Activated CD4-positive, alpha-beta T cell treated with anti-CD3 and anti-CD28 coated beads, Interleukin-2, Interleukin-4, amounts not matched to agents 100 ng/mL and 50 ng/mL, durations not matched to agents 16 hours and 8 hours (primary cell): ENCODE data around the gene SORCS2.

Experiments used
- DNase-seq: peaks from one replicate; pipeline ENCODE4 v3.0.0-alpha.2; 2020; ENCODE audit warnings: low spot score

Gene SORCS2

DNA sequence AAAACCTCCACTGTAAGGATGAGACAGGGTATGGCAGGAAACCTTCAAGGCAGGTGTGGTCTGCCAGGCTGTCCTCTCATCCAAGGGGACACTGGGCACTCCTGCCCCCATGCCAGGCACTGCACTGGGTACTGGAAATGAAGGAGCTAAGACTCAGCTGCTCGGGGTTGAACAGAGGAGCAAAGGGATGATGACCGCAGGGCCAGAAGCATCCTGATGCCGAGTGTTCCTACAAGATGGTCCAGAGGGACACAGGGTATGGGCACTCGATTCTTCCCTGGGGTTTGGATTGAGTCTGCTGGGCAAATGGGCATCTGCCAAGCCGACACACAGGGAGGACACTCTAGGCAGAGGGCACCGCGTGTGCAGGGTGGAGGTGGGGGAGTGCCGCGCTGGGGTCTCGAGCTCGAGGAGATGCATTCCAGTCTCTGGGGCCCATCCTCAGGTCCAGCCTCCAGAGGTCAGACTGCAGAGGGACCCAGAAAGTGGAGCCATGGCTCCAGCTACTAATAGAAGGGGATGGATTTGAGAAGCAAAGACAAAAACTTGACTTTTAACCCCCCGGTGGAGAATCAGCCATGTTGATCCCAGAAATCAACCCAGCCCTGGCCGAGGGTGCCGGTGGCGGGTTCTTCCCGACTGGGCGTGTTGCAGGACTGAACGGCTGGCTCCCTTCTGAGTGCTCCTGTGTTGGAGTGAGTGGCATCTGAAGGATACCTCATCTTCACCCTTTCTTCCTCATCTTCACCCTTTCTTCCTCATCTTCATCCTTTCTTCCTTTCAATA lies 500.3 kb downstream of the SORCS2 start:
- no peak for DNase-seq

DNA sequence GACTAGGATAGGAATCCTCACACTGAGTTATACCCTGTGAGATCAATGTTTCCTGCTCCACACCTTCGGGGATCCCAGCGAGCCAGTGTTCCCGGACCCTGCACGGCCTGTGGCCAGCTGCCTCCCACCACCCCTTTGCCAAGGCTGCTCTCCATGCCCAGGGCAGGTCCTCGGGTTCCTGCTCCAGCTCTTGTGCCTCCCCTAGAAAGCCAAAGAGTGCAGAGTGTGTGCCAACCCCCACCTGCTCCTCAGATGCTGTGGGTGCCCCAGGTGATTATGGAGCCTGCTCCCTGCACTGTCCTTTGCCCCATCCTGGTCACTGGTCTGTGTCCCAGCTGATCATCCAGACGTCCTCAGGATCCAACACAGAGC lies 500.9 kb downstream of the SORCS2 start:
- DNase-seq: no peak

DNA sequence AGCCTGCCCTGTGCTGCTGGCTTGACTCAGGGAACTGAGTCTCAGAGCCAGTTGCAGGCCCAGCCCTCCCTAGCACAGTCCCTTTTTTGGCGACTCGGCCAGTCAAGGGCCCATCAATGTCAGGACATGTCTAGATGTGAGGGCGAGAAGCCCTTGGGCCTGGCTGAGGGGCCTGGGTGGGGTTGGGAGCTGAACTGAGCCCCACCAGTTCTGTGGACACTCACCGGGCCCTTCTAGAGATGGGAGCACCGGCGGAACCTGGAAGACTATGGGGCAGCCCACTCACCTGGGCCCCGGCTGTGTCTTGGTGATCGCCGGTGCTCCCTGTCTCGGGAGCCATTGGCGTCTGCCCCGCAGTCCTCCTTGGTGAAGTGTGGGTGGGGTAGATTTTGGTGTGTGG lies 501.4 kb downstream of the SORCS2 start:
- DNase-seq: no peak

DNA sequence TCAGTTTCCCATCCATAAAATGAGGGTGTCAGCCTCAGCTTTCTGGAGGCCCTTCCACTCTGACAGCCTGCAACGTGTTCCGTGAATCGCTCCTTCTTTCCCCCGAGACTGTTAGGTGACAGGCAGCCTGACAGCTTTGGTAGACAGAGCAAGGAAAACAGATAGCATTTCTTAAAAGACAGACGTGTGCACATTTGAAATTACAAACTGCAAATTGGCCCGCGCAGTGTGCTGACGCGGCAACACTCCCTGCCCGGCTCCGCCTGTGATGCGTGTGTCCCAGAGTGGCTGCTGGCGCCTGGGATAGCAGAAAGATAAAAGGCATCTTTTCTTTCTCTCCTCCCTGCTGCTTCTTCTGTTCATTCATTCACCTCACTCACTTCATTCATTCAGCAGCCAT lies 502.0 kb downstream of the SORCS2 start:
- no peak for DNase-seq

DNA sequence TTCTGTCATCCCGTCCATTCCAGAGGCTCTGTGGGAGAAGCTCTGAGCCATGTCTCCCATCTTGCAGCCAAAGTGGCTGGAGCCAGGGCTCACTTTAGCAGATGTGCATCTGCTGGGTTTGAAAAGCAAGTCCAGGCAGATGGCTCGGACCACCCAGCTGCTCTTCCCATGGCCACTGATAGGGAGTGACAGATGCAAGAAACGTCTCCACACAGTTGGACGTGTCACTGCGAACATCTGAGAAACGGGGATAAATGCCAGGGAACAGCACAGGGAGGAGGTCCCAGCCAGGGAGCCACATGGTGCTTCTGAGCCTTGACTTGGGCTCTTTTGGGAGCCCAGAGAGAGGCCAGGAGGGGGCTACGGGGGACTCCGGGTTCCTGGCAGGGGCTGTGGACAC lies 505.0 kb downstream of the SORCS2 start:
- DNase-seq: no peak

DNA sequence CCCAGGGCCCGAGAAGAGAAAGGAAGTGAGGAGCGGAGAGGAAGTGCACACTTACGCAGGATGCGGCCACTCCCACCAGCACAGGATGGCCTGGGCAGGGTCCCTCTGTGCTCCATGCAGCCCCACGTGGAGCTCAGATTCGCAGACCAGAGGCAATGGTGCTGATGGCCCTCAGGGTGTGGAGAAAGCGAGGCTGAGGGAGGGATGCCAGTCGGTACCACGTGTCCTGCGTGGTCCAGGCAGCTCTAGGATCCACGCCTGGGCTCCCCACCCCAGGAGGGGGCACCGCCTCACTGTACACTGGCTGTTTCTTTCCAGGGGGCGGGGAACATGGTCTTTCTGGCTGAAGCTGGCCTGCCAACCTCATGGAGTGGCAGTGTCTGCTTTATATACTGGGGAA lies 505.5 kb downstream of the SORCS2 start:
- no peak for DNase-seq

DNA sequence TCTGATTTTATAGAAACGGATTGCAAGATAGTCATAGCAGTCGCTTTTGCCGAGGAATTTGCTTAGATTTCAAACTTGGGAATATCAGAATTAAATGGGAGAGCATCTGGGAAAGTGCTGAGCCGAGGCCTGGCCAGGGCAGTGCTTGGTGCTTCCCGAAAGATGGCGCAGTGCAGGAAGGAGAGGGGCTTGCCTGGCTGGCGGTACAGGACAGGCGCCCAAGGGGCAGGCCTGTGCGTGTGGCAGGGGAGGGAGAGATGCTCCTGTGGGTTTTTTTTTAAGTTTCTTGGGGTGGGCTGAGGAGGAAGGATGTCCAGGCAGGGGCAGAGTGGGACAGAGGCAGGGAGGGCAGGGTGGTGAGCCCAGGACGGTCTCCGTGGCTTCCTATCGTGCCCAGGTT lies 506.2 kb downstream of the SORCS2 start:
- DNase-seq: no peak

DNA sequence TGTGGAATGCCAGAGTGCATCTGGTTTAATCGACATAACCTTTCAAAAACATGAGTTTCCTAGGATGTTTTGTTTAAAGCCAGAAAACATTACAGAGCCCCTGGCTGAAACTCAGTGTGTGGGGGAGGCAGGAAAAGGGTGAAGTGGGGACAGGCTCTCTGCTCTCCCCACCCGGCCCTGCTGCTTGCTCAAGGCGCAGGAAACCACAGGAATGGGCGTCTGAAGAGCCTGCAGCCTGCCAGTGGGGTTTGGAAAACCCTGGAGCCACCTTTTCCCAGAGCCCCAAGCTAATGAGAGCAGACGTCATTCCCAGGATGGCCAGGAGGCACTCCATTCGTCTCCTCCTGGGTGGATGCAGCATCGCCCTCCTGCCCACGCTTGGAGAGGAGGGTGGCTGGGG lies 506.7 kb downstream of the SORCS2 start:
- no peak for DNase-seq

DNA sequence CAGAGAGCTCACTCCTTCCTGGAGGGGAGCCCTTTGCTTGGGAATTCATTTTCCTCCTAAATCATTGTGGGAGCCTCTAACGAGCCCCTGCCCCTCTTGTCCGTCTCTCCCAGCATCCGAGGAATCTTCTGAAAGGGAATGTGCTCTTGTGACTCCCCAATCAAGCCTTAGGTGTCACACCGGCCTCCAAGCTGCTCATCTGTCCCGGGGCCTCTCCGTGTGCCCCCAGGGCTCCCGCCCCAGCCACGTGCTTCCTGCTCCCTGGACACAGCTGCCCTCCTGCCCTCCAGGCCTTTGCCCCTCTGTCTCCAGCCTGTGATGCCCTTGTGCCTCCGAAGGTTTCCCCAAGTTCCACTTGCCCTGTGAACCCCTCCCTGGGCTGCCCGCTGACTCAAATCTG lies 507.5 kb downstream of the SORCS2 start:
- DNase-seq: no peak

DNA sequence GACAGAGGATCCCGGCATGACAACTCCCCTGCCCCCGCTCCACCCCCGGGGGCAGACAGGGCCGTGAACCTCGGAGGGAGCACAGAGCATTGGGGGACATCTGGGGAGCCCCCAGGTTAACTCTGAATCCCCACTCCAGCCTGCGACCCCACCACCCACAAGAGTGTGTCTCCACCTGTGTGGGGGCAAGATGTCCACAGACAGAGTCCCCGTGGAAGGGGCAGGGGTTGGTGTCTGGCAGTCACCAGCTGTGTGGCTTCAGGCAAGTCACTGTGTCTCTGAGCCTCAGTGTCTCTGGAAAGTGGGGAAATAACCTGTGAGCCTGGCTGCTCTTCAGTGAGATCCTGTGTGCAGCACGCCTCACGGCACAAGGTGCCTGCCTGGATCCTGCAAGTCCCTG lies 508.3 kb downstream of the SORCS2 start:
- DNase-seq: no peak

DNA sequence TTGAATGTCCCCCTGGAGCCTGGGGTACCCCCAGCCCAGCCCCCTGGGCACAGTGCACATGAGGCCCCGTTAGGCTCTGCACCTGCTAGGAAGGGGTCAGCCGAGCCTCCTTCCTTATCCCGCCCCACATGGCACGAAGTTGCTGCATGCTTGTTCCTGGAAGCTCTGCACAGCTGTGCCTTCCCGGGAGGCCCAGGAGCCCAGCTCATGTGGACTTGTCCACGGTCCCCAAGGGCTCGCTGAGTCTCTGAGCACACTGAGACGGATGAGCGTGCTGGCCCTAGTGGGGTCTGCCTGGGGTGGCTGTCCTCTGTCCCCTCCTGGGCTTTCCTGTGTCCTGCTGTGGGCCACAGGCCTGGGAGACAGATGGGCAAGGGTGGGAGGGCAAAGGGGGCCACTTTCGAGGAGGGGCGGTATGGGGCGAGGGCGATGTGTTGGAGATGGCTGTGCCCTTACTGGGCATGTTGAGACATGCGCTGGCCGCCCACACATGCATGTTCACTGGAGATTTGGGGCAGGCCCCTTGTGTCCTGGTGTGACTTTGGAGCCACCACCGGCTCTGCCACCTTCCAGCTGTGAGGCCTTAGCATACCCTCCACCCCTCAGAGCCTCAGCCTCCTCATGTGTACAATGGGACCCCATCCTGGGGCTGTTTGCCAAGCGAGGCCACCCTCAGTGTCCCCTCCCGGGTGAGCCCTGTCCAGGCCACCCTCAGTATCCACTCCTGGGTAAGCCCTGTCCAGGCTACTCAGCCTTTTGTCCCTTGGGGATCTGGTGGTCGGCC lies 509.7 kb downstream of the SORCS2 start:
- DNase-seq: no peak

DNA sequence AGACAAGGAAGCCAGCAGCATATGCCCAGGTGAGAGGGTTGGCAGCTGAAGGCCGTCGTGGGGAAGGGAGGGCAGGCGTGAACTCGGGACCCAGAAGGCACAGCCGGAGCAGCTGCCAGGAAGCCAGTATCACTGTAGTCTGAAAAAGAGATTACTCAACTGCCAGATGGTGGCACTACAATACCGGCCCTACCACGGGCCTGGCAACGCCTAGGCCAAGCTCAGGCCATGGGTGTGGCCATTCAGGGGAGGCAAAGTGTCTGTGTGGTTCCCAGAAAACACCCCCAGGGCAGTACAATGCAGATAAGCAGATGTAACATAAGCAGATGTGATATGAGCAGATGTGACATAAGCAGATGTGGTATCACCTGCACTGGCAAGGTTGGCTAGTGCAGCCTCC lies 511.4 kb downstream of the SORCS2 start:
- no peak for DNase-seq

DNA sequence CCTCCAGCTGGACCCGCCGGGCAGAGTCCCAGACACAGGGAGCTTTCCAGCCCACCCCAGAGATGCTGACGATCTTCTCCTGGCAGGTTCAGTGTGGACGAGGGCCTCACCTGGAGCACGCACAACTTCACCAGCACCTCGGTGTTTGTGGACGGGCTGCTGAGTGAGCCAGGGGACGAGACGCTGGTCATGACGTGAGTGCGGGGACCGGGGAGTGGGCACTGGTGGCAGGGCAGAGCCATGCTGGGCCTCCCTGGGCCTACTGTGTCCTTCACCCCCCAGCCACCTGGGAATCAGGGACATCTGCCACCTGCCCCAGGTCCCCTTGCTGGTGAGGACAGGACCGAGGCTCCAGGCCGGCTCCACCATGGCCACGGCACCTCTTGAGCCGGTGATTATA lies 511.8 kb downstream of the SORCS2 start:
- DNase-seq: no peak

DNA sequence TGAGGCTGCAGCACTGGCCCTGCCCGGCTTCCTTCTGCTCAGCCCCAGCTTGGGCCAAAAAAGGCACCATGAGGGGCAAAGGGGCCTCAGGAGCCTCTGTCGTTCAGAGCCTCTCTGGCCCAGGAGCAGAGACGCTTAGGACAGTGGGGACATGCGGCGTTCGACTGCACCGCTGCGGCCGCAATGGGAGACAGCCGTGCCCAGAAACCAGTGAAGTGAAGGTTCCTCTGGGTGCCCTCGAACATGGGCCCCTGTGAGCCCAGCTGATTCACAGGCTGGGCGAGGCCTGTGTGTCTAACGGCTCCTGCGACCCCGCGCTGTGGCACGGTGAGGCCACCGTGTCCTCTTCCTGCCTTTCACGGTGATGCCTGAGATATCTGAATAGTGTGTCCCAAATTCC lies 512.3 kb downstream of the SORCS2 start:
- no peak for DNase-seq

DNA sequence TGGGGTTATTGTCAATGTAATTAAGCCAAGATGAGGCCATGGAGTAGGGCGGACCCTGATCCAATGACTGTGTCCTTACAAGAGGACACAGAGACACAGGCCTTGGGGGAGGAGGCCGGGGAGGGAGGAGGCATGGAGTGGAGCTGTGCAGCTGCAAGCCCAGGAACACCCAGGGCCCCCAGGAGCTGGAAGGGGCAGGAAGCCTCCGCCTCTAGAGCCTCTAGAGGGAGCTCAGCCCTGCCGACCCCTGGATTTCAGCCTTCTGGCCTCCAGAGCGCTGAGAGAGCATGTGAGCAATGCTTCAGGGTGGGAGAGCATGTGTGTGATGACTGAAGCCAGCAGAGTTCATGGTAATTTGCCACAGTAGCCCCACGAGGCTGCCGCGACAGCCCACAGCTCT lies 512.7 kb downstream of the SORCS2 start:
- no peak for DNase-seq

DNA sequence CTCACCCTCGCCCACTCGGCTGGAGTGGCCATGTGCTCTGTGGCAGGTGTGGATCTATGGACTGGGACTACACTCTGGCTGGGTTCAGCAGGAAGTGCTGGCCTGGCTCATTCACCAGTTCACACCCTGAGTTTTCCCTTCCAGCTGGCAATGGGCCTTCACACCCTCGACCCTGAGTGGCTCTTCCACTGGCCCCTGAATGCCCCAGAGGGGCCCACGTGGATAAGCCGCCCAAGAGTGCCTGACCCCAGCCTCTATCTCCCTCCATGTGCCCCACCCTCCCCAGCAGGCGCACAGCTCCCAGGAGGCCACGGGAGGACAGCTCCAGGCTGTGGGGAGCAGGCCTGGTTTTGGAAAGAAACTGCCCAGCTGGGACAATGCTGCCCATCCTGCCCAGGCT lies 513.3 kb downstream of the SORCS2 start:
- no peak for DNase-seq

DNA sequence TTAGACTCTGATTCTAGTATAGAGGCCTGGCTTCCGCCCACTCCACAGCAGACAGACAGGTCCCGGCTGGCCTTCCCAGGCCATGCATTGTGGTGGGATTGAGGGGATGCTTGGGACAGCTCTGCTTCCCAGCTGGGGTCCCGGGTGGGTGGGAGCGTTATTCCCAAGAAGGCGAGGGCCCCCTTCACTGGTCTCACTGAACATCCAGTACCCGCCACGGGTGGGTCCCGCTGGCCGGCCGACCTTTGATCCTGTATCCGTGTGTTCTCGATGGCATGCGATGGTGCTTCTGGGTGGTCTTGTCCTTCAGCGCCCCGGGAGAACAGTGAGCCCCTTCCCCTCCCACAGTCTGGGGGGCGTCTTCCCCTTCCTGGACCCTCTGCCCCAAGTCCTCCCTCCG lies 515.9 kb downstream of the SORCS2 start:
- no peak for DNase-seq

DNA sequence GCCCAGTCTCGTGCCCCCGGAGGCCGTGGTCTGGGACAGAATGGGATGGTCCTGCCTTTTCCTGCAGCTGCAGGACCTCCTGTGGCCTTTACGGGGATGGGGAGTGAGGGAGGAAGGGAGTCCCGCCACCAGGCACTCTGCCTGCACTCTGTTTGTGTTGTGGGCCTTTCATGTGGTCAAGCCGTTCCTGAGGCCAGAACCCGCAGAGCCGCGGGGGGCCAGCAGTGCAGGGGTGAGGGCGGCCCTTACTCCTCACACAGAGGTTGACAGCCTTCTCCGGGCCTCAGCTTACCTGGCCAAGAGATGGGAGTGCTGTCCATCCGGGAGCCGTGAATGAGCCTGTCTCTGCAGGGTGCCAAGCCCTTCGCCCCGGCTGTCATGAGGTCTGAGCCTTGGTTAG lies 516.6 kb downstream of the SORCS2 start:
- no peak for DNase-seq

DNA sequence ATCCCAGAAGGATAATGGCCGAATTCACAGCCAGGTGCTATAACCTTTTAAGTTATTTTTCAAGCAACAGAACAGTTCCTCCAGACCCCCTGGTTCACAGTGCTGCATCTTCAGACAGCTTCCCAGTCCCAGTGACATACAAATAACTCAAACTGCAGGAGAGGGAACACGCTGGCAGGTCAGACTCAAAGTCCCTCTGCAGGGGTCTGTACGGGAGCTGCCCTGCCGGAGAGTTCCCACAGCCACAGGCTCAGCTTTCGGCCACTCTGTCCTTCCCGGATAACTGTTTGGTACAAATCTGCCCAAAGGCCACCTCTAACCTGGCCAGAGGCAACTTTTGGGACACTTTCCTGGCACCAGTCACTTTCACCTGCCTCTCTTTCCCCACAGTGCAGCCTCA lies 517.1 kb downstream of the SORCS2 start:
- no peak for DNase-seq

DNA sequence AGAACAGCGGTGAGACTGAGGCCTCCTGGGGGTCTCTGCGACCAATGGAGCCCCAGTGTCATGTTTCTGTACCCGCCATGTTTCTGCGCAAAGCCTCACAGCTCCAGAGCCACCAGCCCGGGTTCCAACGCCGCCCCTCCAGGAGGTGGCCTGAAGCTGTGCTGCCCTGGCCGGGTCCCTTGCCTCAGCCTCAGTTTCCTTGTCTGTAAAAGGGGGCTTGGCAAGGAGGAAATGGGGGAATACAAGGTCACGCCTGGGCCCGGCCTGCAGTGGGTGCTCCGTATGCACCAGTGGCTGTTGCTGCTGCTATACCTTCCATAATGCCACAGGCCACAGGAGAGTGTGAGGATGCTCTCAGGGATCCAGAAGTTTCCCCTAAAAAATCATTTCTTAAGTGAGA lies 517.8 kb downstream of the SORCS2 start:
- DNase-seq: no peak

DNA sequence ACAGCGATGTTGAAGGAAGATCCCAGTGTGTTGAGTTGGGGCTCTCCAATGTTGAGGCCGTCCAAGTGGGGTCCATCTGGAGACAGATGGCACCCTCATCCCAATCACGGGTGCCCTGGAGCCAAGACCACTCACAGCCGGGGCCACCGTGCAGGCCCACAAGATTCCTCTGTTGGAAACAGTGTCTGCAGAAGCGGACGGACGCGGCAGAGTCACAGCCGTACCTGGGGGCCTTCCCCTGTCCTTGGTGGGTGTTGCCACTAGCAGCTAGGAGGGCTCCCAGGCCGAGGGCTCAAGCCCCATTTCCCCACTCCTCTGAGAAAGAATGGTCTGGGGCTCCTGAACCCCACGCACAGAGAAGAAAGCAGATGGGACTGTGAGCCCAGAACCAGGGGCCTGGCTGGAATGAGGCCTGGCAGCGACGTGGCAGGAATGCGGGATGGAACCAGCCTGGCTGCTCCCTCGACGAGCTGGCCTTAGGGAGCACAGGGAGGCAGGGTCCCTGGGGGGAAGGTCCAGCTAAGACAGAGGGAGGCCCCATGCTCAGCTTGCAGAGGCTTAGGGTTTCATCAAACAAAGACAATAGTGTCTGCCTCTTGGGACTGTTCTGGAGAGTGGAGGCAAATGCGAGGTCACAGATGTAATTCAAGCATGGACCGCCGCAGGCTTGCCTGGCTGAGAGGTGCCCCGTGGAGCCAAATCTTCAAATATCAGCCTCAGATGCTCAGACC lies 518.4 kb downstream of the SORCS2 start:
- no peak for DNase-seq

DNA sequence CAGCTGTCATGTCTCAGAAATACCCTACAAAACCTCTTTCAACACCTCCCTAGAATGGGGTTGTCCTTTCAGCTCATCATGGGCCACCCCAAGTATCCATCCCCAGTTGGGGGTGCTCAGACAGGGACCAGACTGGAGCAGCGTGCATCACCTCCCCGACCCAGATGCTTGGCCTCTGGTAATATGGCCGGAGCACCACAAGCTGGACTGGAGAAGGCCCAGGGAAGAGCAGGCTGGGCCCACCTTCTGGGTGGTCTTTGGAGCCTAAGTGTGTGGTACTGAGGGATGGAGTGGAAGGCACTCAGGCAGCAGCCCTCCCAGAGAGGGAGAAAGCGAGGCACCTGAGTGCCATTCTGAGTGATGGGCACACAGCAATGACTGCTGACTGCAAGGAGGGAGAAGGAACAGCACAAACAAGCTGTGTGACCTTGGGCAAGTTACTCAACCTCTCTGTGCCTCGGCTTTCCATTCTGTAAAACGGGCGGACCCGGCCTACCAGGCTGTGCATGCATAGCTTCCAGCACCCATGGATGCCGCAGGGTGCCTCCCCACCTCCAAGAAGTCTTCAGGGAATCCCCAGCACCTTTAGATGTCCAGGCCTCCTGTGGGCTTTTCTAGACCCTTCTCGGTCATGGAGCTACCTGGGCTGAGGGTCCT lies 519.1 kb downstream of the SORCS2 start:
- no peak for DNase-seq
